Middle frontal gyrus (tissue), 1 donor: ENCODE measurements around the gene PCBP1.
"Not testable (repeated sequence)": the region's sequence is repeated elsewhere in the genome, so short reads cannot be mapped to it uniquely, and the experiment has no call there.

Experiments
- DNase-seq: peaks from one replicate; pipeline ENCODE4 v3.0.0-alpha.2; 2015; ENCODE audit warnings: low spot score; ENCODE audit errors: extremely low spot score

Gene PCBP1

DNA sequence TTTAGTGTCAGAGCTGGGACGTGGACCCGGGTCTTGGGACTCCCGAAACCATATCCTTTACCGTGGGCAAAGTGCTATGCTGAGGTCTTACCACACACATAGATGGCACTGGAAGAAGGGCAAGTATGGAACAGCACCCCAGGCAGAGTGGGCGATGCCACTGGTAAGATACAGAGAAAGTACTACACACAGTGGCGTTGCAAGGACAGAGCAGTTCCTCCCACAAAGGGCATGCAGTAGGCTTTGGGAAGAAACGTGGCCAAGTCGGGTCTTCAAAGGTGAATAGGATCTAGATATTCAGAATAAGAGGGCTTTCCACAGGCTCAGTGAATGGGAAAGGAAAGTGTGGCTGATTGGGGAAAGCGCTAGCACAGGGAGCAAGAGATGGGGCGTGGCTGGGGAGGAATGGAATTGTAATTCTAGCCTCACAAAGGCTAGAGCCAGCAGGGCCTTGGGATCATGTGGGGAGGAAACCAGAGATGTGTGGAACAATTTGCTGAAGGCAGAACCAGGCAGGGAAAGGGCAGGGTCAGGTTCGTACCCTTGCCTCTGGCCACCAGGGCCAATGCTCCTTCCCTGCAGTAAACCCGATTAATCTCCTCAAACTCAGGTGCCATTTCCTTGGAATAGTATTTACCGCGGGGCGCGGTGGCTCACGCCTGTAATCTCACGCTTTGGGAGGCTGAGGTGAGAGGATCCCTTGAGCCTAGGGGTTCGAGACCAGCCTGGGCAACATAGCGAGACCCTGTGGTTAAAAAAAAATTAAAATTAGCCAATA is 36.0 kb downstream of the PCBP1 start:
- no peak for DNase-seq

DNA sequence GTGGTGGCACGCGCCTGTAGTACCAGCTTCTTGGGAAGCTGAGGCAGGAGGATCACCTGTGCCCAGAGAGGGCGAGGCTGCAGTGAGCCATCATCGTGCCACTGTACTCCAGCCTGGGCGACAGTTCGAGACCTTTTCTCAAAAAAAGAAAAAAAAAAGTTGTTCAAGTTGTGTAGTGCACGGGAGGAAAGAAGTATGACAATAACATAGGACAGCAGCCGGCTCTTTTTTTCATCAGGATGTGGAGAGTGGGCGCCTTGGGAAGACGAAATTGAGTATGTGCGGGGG is 36.5 kb downstream of the PCBP1 start:
- DNase-seq = no peak

DNA sequence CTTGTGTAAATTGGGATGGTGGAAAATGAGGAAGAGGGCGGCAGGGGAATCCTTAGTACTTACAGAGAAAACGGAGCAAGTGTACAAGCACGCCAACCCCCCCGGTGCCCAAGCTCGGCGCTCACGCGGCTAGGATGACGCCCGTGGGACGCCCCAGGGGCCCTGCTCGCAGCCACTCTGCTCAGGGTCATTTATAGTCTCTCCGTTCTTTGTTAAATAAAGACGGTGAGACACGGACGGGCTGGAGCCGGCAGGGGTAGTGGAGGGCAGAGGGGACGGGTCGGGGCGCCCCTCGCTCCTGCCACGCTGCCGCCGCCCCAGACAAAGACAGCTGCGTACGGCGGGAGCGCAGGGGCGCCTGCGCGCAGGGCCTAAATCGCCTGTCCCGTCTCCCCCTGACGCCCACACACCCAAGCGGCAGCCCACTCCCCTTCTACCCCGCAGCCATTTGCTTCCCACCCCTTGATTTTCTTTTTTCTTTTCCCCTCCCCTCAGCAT is 37.8 kb downstream of the PCBP1 start:
- DNase-seq = no peak

DNA sequence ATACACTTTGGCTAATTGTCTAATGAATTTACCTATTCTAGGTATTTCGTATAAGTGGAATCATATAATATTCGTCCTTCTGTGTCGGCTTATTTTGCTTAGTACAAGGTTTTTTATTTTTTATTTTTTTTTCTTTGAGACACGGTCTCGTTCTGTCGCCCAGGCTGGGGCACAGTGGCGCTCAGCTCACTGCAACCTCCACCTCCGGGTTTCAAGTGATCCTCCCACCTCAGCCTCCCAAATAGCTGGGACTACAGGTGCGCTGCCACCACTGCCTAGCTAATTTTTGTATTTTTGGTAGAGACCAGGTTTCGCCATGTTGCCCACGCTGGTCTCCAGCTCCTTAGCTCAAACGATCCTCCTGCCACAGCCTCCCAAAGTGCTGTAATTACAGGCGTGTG is 38.2 kb downstream of the PCBP1 start:
- DNase-seq = no peak

DNA sequence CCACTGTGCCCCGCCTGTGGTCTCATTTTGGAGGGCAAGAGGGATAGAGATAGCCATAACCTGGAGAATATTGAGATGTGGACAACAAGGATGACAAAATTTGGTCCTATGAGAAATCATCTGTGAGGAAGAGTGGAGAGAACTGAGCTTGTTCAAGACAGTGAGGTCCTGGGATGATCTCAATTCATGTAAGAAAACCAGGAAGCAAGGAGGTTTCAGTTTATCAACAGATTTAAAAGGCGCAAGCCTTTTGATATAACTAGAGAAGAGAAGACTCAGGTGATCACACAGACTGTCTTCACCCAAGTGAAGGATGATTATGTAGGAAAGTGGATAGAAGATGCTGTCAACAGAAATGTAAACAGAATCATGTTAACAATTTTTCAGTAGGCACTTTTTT is 39.1 kb downstream of the PCBP1 start:
- no peak for DNase-seq

DNA sequence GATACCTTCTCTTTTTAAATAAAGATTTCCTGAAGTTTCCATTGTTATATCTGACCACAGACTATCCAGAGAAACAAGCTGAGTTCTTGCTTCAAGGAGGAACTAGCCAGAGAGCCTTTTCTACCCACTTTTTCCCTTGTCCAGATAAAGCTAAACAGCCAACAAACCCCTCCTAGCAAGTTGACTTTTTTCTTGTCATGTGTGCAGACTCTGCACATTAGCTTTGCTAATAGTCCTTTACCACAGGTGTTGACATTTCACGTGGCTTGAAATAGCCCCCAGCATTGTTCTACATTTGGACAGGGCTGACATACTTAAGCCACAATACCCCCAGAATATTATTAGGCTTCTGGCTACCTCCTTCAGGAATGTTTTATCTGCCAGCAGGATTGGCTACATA is 40.7 kb downstream of the PCBP1 start:
- no peak for DNase-seq

DNA sequence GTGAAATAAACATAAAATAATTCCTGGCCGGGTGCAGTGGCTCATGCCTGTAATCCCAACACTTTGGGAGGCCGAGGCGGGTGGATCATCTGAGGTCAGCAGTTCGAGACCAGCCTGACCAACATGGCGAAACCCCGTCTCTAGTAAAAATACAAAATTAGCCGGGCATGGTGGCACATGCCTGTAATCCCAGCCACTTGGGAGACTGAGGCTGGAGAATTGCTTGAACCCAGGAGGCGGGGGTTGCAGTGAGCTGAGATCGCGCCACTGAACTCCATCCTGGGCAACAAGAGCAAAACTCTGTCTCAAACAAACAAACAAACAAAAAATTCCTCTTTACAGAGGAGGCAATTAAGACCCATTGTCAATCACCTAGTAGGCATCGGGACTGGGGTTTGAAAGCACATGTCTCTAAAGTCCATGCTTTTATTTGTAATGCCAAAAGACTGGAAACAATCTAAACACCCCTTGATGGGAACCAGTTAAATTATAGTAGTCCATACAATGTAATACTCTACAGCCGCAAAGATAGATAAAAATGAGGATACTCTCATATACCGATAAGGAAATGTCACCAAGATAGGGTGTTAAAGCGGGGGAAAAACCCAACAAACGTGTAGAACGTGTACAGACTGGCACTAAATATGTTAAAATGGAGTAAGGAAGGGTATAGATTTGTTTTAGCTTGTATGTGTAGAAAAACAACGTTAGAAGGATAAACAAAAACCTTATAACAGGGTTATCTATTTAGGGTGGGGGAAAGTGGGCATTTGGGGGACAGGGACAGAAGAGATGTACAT is 44.3 kb downstream of the PCBP1 start:
- DNase-seq = not testable (repeated sequence)

DNA sequence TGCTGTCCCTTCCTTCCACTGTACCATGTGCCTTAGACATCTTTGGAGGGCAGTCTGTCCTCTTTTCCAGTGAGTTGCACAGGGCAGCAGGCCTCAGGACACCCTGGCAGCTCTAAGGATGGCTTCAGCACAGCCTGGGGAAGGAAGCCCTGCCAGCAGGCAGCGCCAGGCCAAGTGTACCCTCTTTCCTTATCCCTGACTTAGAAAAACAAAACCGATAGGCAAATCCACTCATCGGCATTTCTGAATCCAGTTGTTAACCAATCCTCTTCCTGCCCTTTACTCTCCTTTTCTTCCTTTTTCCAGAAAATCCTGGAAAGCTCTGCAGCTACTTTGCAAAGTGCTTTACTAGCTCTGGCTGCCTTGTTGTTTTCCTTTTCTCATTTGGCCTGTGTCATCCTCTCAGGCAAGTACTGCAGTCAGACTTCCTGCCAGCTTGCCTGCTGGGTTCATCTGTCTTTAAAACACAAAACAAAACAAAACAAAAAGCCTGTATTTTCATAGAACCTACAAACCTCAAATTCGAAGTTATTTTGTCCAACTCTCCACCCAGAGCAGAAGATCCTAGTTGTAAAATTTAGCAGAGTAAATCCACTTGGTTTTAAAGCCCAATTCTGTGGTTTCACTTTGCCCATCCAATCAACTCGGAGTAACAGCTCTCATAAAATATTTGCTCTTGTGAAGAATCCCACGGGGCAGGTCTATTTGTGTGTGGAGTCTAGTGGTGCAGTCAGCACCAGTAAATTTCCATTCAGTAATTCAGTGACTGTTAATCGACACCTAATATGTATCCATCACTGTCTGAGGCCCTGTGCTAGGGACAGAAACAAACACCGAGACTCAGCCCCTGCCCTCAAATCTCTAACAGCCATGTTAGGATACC is 45.2 kb downstream of the PCBP1 start:
- no peak for DNase-seq

DNA sequence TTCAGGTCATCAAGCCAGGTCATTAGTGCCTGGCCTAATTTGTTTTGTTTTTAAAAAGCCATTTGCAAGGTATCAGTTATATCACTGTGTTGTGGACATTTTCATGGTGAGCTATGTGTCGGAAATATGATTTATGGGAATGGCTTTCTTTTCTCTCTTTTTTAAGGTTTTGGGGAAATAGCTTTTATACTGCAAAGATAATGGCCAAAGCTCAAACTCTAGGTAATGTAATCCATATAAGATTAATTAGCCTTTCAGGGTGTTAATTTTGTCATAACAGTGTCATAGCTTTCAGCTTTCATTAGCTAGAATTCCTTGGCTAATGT is 45.8 kb downstream of the PCBP1 start:
- no peak for DNase-seq

DNA sequence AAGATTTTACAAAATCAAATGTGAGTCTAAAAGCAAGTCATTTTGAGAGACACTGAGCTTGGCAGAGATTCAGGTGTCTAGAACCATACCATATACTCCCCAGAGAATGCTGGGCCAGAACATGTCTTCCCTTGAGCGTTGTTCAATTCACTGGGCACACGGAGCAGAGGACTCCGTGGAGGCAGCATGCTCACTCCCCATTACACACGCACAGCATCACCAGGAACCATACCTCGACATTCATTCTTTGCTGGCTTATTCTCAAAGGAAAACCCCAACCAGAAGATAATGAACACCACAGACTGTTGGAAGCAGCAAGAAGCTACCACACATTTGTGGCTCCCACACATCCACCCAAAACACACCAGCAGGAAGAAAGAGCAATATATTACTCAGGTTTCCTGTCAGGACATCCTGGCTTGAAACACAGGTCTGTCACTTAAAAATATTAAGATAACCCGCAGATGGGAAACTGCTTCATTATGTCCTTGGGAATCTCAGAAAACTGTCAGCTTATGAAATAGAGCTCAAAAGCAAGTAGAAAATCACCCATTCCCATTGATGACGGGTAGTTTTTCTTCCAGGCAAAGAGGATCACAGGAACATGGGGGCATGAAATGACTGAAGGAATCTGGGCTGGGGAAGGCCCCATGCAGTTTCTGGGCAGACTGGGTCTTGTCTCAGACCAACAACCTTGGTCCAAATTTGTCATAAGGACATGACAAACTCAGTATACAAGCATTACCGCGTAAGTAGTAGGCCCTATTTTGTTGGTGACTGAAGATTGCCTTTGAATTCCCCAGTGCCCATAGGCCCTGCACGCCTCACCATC is 46.4 kb downstream of the PCBP1 start:
- DNase-seq = no peak

DNA sequence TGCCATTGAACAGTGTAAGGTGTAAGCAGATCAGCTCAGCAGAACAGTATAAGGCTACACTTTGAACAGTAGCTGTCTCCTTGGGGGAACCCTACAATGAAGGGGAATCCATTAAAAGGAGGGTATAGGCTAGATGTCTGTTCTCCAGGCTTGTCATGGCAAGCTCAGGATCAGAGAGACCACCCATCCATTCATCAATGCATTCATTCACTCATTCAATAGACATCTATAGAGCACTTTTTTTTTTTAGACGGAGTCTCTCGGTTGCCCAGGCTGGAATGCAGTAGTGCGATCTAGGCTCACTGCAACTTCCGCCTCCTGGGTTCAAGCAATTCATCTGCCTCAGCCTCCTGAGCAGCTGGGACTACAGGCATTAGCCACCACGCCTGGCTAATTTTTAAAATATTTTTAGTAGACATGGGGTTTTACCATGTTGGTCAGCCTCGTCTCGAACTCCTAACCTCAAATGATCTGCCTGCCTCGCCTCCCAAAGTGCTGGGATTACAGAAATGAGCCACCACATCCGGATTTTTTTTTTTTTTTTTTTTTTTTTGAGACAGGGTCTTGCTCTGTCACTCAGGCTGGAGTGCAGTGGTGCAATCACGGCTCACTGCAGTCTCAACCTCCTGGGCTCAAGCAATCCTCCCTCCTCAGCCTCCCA is 47.2 kb downstream of the PCBP1 start:
- DNase-seq = not testable (repeated sequence)
